Activated naive CD4-positive, alpha-beta T cell treated with anti-CD3 and anti-CD28 coated beads, Interleukin-2, amount 50 U/mL, for 72 hours (primary cell): ENCODE measurements around the gene CPAMD8. TPM values are rescaled to one million over a fixed set of nuclear protein-coding genes. Genes with fewer than 3 reads are reported as not detected.
A peak's percentile ranks its signal among the peaks of the same experiment; 100 is the strongest.

Source experiments
- ATAC-seq, 2 donors: fragments of 150-1000 bp; cut with Tn5 transposase; 2 replicates each; pipeline ENCODE4 v1.10.0; 2021; ENCODE audit warnings: mild to moderate bottlenecking in 2 of 2, moderate library complexity in 2 of 2
- DNase-seq, 2 donors: peaks; one replicate each; pipeline ENCODE4 v3.0.0; 2021 to 2022; ENCODE audit warnings: low spot score in 2 of 2
- H3K27ac Mint-ChIP-seq, 2 donors: one replicate each; pipeline ENCODE4 v1.8.0; 2022; ENCODE audit warnings: mild to moderate bottlenecking in 2 of 2, mixed read lengths in 2 of 2
- H3K36me3 Mint-ChIP-seq, 2 donors: one replicate each; pipeline ENCODE4 v1.8.0; 2022; ENCODE audit warnings: mixed read lengths in 2 of 2
- H3K9me3 Mint-ChIP-seq, 2 donors: one replicate each; pipeline ENCODE4 v1.8.0; 2022; ENCODE audit warnings: mixed read lengths in 2 of 2
- total RNA-seq, 2 donors: library from RNA; stranded (reverse); gene quantifications; one replicate each; pipeline ENCODE4 v1.2.3, GENCODE V29; 2022

Gene CPAMD8
- total RNA-seq, 2 donors from 2014 or later: 0.19 to 0.75 TPM

DNA sequence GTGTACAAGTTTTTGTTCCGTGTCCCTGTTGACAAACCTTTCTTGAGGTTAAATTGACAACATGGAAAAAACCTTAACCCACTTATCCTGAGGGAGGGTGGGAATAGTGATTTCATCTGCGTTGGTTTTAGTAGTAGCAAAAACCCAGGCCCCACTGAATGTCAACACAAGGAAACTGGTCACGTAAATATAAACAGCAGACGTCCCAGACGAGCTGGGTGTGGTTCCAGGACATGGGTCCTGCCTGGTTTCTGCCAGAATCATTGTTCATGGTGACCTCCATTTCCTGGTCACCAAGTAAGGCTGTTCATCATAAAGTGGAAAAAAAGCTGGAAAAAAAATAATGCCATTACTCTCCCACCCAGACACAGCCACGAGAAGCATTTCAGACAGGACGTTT is 154.7 kb downstream of the CPAMD8 start:
- H3K27ac Mint-ChIP-seq: no peak overlapping the region
- peaks cover 8 to 9% of the 10 kb centered on the region in 2 donors for H3K36me3 Mint-ChIP-seq
- ATAC-seq: no peak
- DNase-seq: no peak
- peaks cover 4 to 7% of the 10 kb centered on the region in 2 donors for H3K9me3 Mint-ChIP-seq

DNA sequence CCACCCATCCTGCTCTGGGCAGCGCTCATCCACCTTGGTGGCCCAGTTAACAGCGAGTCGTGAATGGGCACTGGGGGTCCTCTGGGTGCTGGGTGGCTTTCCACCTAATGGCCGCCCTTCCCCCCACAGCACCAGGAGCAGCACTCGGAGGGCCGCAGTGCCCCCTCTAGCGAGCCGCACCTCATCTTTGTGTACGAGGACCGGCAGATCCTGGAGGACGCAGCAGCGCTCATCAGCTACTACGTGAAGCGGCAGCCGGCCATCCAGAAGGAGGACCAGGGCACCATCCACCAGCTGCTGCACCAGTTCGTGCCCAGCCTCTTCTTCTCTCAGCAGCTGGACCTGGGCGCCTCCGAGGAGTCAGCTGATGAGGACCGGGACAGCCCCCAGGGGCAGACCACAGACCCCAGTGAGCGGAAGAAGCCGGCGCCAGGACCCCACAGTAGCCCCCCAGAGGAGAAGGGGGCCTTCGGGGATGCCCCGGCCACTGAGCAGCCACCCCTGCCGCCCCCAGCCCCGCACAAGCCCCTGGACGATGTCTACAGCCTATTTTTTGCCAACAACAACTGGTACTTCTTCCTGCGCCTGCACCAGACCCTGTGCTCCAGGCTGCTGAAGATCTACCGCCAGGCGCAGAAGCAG is 157.2 kb downstream of the CPAMD8 start:
- H3K27ac Mint-ChIP-seq: no peak overlapping the region
- no peak for DNase-seq
- peaks cover 2 to 5% of the 10 kb centered on the region in 2 donors for H3K36me3 Mint-ChIP-seq
- H3K9me3 Mint-ChIP-seq: peaks cover under 1 to 3% of the 10 kb centered on the region in 2 donors
- no peak for ATAC-seq

DNA sequence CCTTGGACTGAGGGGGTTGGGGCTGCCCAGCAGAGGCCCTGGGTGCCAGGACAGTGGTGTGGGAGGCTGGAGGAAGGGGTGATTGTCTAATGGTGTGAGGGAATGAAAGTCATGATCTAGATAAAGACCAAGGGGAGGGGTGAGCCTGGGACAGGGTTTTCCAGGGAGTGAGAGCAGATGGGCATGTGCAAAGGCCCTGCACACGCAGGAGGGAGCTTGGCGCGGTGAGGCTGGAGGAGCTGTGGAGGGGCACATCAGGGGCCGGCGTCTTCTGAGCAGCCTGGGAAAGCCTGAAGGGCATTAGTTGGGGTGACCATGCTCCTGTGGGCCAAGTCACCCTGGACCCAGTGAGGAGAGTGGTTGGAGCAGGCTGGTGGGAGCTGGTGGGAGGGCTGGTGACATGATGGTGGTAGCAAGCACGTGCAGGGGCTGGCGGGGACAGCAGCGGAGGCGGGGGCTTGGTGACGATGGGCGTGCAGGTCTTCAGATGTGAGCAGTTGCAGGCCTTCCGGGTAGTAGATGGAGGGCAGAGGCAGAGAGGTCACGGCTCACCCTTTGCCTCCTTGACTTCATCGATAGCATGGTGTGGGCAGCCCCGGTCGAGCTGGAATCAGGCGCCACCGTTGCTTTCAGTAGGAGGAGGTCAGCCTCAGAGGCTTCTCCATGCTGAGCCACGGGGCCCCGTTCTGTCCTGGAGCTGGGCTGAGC is 158.0 kb downstream of the CPAMD8 start:
- ATAC-seq (no peak), DNase-seq (no peak)
- Mint-ChIP-seq H3K27ac (no peak overlapping the region), H3K9me3 (no peaks in the 10 kb centered on the region), H3K36me3 (no peaks in the 10 kb centered on the region)

DNA sequence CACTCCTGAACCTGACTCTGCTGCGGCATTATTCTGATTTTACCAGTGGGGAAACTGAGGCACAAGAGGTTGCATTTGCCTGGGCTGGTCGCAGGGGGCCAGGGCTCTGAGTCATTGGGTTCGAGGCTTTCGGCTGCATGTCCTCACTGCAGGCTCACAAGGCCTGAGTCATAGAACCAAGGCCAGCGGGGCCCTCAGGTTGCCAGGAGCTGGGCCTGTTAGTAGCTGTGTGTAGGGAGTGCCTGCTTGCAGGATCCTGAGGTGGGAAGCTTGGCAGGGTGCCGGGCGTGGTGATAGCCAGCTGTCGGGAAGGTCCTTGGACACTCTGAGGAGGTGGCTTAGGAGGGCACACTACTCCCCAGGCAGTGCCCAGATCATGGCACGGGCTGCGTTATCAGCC is 159.4 kb downstream of the CPAMD8 start:
- H3K27ac Mint-ChIP-seq: no peak overlapping the region
- no peaks in the 10 kb centered on the region for H3K9me3 Mint-ChIP-seq
- no peaks in the 10 kb centered on the region for H3K36me3 Mint-ChIP-seq
- no peak for DNase-seq
- ATAC-seq: no peak

DNA sequence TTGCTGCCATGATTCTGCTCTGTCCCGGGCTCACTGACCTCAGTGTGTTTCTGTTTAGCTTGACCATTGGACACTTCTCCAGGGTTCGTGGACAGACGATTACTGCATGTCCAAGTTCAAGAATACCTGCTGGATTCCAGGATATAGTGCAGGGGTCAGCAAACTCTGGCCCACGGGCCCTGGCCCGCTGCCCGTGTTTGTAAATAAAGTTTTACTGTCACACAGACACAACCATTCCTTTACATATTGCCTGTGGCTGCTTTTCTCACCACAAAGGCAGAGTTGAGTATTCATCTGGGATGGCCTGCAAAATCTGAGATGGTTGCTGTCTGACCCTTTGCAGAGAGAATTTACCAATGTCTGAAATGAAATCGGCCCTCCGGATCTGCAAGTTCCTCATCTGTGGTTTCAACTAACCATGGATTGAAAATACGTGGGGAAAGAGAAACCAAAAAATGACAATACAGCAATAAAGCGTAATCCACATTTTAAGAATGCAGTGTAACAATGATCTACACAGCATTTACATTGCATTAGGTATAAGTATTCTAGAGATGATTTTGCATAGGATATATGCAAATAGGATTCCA is 163.7 kb downstream of the CPAMD8 start:
- DNase-seq (no peak), ATAC-seq (no peak)
- Mint-ChIP-seq H3K36me3 (no peaks in the 10 kb centered on the region), H3K9me3 (no peaks in the 10 kb centered on the region), H3K27ac (no peak overlapping the region)

DNA sequence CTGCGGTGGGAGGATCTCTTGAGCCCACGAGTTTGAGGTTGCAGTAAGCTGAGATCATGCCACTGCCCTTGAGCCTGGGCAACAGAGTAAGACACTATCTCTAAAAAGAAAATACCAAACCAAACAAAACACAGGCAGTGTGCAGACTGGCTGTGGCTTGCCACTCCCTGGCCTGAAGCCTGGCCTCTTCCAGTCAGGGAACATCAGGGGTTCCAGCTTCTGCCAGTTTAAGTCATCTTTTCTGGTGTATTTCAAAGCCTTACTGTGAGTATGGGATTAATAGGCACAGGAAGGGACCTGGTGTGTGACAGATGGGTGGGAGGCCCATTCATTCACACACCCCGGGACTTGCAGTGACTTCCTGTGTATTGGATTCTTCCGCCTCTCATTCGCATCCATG is 164.8 kb downstream of the CPAMD8 start:
- H3K27ac Mint-ChIP-seq: peak overlapping the region in 1 of 2 donors; percentile 85
- ATAC-seq (no peak), DNase-seq (no peak)
- H3K9me3 Mint-ChIP-seq: no peaks in the 10 kb centered on the region
- no peaks in the 10 kb centered on the region for H3K36me3 Mint-ChIP-seq

DNA sequence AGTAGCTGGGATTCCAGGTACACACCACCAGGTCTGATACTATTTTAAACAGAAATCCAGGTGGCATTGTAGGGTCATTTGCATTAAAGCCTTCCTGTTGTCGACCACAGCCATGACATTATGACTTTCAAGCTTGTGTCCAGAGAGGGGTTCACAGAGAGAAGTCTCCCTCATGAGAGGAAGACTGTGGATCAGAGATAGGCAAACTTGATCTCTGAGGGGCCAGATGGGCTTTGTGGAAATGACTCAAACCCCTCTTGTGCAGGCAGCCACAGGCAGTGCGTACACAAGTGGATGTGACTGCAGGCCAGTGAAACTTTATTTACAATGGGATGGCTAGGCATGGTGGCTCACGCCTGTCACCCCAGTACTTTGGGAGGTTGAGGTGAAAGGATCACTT is 165.6 kb downstream of the CPAMD8 start:
- DNase-seq: no peak
- Mint-ChIP-seq H3K9me3 (no peaks in the 10 kb centered on the region), H3K27ac (no peak overlapping the region), H3K36me3 (no peaks in the 10 kb centered on the region)
- no peak for ATAC-seq

DNA sequence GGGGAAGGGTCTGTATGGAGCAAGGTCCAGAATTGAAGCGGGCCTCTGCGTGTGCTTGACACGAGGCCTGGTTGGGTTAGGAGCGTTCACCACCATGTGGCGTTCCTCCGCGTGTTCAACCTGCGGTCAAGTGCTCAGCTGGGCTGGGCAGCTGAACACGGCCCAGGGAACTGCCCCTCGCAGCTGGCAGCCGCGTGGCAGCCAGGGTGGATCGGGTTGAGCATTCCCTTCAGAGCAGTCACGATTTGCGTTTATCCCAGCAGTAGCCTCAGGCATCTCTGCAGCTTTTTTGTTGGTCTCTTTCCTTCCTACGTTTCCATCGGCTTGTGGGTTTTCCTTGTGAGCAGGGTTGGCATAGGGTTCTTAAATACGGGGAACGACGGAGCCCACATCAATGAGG is 166.5 kb downstream of the CPAMD8 start:
- no peaks in the 10 kb centered on the region for H3K9me3 Mint-ChIP-seq
- no peak for DNase-seq
- H3K27ac Mint-ChIP-seq: no peak overlapping the region
- ATAC-seq: no peak
- H3K36me3 Mint-ChIP-seq: no peaks in the 10 kb centered on the region

DNA sequence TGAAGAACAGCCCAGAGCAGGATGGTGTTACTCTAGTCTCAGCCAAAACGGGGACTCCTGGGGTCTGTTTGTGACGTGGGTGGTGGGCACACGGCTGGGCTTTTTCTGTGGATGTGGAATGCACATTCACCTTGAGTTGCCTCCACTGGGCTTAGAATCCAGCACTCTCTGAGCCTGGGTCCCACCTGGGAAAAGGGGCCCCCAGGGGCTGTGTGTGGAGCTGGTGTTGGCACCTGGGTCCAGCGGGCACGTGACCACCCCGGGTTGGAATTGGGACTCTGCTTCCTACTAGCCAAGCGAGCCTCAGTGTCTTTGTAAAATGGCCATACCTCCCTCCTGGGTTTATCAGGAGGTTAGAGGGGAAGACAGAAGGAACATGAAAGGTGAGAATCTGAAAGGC is 167.0 kb downstream of the CPAMD8 start:
- ATAC-seq (no peak), DNase-seq (no peak)
- H3K36me3 Mint-ChIP-seq: no peaks in the 10 kb centered on the region
- H3K9me3 Mint-ChIP-seq: no peaks in the 10 kb centered on the region
- H3K27ac Mint-ChIP-seq: no peak overlapping the region

DNA sequence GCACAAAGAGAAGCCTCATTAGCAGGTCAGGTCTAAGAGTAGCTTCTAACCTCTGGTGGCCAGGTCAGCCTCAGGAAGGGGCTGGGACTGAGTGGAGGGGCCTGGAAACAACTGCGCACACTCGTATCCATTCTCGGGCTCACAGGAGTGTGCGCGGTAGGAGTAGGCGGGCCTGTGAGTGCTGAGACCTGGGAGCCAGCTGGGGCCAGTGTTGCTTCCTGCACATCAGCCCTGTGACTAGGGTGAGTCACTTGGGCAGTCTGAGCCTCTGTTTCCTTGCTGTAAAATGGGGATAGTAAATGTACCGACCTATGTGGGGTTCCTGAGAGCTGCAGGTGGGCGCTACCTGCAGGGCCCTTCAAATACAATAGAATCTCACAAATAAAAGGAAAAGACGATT is 170.5 kb downstream of the CPAMD8 start:
- no peaks in the 10 kb centered on the region for H3K9me3 Mint-ChIP-seq
- ATAC-seq: no peak
- no peak for DNase-seq
- peaks cover 0 to 5% of the 10 kb centered on the region in 2 donors for H3K36me3 Mint-ChIP-seq
- no peak overlapping the region for H3K27ac Mint-ChIP-seq

DNA sequence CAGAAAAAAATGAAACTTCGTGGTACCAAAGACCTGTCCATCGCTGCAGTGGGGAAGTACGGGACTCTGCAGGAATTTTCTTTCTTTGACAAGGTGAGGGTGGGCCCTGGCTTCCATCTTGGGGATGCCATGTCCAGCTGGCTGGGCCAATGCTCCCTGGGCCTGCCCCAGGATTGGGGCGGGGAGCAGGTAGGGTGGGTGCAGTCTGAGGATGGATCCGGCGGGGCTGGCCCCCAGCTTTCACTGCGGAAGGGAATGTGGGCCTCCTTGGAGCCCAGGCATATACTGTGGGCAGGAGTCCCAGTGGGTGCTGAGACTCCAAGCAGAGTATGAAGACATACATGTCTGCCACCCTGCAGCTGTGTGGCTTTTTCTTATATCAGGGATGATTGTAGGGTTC is 173.5 kb downstream of the CPAMD8 start:
- Mint-ChIP-seq H3K36me3 (peaks cover 0 to 5% of the 10 kb centered on the region in 2 donors), H3K9me3 (no peaks in the 10 kb centered on the region), H3K27ac (no peak overlapping the region)
- ATAC-seq: no peak
- no peak for DNase-seq

DNA sequence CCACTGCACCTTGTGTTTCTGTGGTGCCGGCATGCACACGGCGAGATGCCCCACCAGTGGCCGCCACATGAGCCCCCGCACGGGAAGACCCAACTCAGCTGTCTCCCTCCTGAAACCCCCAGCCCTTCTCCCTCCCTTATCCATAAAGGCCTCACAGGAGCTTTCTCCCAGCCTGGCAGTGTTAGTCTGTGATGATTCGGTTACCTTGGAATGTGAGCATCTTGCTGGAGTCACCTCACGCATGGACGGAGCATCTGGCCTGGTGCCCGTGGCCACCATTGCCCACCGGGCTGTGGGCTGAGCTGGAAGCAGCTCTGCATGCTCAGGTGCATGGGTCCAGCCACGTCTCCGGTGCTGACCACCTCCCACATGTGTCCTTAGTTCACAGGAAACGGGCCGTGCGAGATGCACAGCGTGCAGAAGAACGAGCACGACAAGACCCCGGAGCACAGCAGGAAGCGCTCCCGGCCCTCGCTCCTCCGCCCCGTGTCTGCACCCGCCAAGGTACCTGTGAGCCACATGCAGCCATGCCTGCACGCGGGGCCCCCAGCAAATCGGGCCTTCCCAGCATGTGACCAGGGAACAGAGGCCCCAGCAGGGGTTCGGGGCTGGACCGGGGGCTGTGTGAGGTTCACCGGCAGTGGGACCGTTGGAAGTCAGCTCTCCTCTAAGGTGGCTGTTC is 175.4 kb downstream of the CPAMD8 start:
- ATAC-seq: no peak
- Mint-ChIP-seq H3K27ac (peak overlapping the region in 1 of 2 donors; percentile 55), H3K36me3 (peaks cover 0 to 5% of the 10 kb centered on the region in 2 donors), H3K9me3 (no peaks in the 10 kb centered on the region)
- no peak for DNase-seq

DNA sequence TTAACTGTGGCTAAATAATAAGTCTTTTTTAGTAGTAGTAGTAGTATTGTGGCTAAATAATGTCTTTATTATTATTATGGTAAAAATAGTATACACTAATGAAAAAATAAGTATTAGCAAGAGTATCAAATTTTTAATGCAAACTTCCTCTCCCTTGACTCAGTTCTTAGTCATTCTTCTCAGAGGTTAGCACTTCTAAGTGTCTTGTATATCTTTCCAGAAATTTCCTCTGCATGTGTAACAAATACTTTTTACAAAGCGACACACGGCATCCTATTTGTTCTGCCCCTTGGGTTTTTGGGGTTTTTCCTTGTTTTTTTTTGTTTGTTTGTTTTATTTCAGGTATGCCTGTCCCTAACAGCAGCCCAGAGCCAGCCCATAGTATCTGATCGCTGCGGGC is 176.5 kb downstream of the CPAMD8 start:
- DNase-seq (no peak), ATAC-seq (no peak)
- Mint-ChIP-seq H3K27ac (peak overlapping the region in 1 of 2 donors; percentile 60), H3K36me3 (peaks cover 0 to 5% of the 10 kb centered on the region in 2 donors), H3K9me3 (no peaks in the 10 kb centered on the region)

DNA sequence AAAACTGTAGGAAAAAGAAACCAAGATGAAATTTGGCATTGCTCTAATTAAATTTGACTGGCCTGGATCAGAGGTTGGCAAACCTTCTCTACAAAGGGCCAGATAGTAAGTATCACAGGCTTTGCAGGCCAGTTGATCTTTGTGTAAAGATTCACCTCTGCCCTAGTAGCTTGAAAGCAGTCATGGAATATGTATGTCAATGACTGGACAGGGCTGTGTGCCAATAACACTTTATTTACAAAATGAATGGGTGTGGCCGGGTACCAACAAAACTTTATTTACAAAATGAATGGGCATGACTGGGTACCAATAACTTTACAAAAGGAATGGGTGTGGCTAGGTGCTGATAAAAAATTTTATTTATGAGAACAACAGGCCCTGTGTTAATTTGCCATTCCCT is 177.4 kb downstream of the CPAMD8 start:
- H3K36me3 Mint-ChIP-seq: peaks cover 0 to 5% of the 10 kb centered on the region in 2 donors
- DNase-seq (no peak), ATAC-seq (no peak)
- H3K27ac Mint-ChIP-seq: no peak overlapping the region
- no peaks in the 10 kb centered on the region for H3K9me3 Mint-ChIP-seq

DNA sequence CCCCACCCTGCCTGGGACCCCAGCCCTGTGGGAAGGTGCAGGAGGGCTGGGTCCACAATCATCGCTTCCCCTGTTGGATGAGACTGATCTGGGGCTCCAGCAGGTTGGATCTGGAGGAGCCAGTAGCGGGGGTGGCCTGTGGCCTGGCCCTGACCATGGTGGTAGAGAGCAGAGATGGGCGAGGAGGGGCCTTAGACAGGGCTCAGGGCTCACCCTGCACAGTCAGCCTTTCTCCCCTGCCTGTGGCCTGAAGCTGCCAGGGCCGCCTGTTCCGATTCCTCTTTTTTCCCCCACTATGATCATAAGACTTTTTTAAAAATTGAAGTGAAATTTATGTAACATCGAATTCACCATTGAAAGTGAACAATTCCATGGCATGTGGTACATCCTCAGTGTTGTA is 179.2 kb downstream of the CPAMD8 start:
- ATAC-seq (no peak), DNase-seq (no peak)
- H3K9me3 Mint-ChIP-seq: no peaks in the 10 kb centered on the region
- peak overlapping the region in 1 of 2 donors; percentile 26 for H3K27ac Mint-ChIP-seq
- peaks cover 0 to 5% of the 10 kb centered on the region in 2 donors for H3K36me3 Mint-ChIP-seq

DNA sequence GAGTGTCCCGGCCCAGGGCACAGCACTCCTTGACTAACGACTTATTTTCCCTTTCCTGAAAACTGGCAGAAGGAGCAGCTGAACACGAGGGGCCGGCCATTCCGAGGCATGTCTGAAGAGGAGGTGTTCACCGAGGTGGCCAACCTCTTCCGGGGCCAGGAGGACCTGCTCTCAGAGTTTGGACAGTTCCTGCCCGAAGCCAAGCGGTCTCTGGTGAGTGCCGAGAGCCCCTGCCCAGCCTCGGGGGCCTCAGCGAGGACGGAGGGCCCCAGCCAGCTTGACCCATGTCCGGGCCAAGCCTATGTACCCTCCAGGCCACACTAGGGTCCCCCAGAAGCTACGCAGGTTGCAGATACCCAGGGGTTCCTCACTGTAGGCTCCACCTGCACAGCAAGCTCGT is 179.7 kb downstream of the CPAMD8 start:
- Mint-ChIP-seq H3K9me3 (no peaks in the 10 kb centered on the region), H3K27ac (no peak overlapping the region), H3K36me3 (no peaks in the 10 kb centered on the region)
- DNase-seq (no peak), ATAC-seq (no peak)
